H1 (cell line): ENCODE measurements around the gene HOXB9. TPM values are rescaled to one million over a fixed set of nuclear protein-coding genes. Genes with fewer than 3 reads are reported as not detected.
A peak's percentile ranks its signal among the peaks of the same experiment; 100 is the strongest.

Experiments
- CTCF ChIA-PET: fragments of 300-600 bp; sonication (Branson Sonifier 250); formaldehyde crosslinking; loops from one replicate; lab custom pipeline; 2021; ENCODE audit not compliant: partially characterized antibody; lab: Charles Lee
- POLR2A ChIA-PET: fragments of 300-600 bp; sonication (Branson Sonifier 250); formaldehyde crosslinking; loops from one replicate; lab custom pipeline; 2021; ENCODE audit warnings: inconsistent platforms; ENCODE audit not compliant: partially characterized antibody; lab: Charles Lee
- DNase-seq, 2 experiments: peaks; one replicate each; pipeline versions ENCODE4 v3.0.0 to v3.0.0-alpha.2; 2010 to 2022; ENCODE audit warnings: low spot score in 2 of 2, low read depth in 1 of 2, mixed read lengths in 1 of 2
- FAIRE-seq: peaks from 2 replicates; lab custom pipeline; 2011; peaks lifted over from hg19 to GRCh38; lab: Jason Lieb, UNC
- H2AFZ ChIP-seq: 2 replicates; pipeline ENCODE4 v1.8.1; 2012; ENCODE audit warnings: low read length, inconsistent platforms
- H2AK5ac ChIP-seq: 2 replicates; pipeline ENCODE4 v1.6.1; 2013; ENCODE audit warnings: low read depth, low read length
- H2BK120ac ChIP-seq: replicated peaks from 2 replicates; pipeline ENCODE3; 2013; ENCODE audit warnings: low read depth, low read length, inconsistent platforms
- H2BK12ac ChIP-seq: 2 replicates; pipeline ENCODE4 v1.6.1; 2013; ENCODE audit warnings: low read depth, low read length
- H2BK15ac ChIP-seq: 2 replicates; pipeline ENCODE4 v1.6.1; 2013; ENCODE audit warnings: low read length
- H2BK20ac ChIP-seq: 2 replicates; pipeline ENCODE4 v1.6.1; 2013; ENCODE audit warnings: low read length
- H2BK5ac ChIP-seq: 2 replicates; pipeline ENCODE4 v1.6.1; 2013; ENCODE audit warnings: low read depth, low read length
- H3K14ac ChIP-seq: 2 replicates; pipeline ENCODE4 v1.6.1; 2013; ENCODE audit warnings: inconsistent platforms; ENCODE audit not compliant: insufficient read length
- H3K18ac ChIP-seq: 2 replicates; pipeline ENCODE4 v1.6.1; 2013; ENCODE audit warnings: low read length; ENCODE audit errors: extremely low read depth
- H3K23ac ChIP-seq: 2 replicates; pipeline ENCODE4 v1.6.1; 2013; ENCODE audit warnings: inconsistent platforms; ENCODE audit not compliant: insufficient read length
- H3K23me2 ChIP-seq: 2 replicates; pipeline ENCODE4 v1.6.1; 2013; ENCODE audit warnings: low read depth, low read length
- H3K27ac ChIP-seq: 2 replicates; pipeline ENCODE4 v1.6.1; 2011; ENCODE audit warnings: low read depth, low read length, inconsistent platforms
- H3K27me3 ChIP-seq, 4 experiments: replicated peaks in 1 of 4; 1 replicate in 1 of 4; 2 replicates in 3 of 4; pipeline versions ENCODE4 v1.6.1 to v1.8.1; 2011 to 2013; ENCODE audit warnings: low read length in 3 of 4, mild to moderate bottlenecking in 3 of 4, inconsistent platforms in 2 of 4, mixed read lengths in 2 of 4, moderate library complexity in 1 of 4; ENCODE audit not compliant: control insufficient read depth in 3 of 4, insufficient read depth in 3 of 4; ENCODE audit errors: extremely low read depth in 1 of 4
- H3K36me3 ChIP-seq, 4 experiments: 2 replicates each; pipeline versions ENCODE4 v1.6.1 to v1.8.1; 2011 to 2013; ENCODE audit warnings: mild to moderate bottlenecking in 4 of 4, low read length in 3 of 4, moderate library complexity in 2 of 4, control low read depth in 1 of 4, inconsistent platforms in 1 of 4; ENCODE audit not compliant: insufficient read depth in 4 of 4, control insufficient read depth in 2 of 4
- H3K4ac ChIP-seq: replicated peaks from 2 replicates; pipeline ENCODE3; 2013; ENCODE audit warnings: low read length, low read depth, mixed read lengths, inconsistent platforms; ENCODE audit not compliant: insufficient read length
- H3K4me1 ChIP-seq, 4 experiments: replicated peaks in 1 of 4; 1 replicate in 1 of 4; 2 replicates in 3 of 4; pipeline versions ENCODE4 v1.6.1 to v1.8.1; 2011 to 2013; ENCODE audit warnings: low read length in 3 of 4, inconsistent platforms in 2 of 4, mixed read lengths in 1 of 4; ENCODE audit not compliant: insufficient read depth in 4 of 4, control insufficient read depth in 3 of 4
- H3K4me2 ChIP-seq, 2 experiments: 2 replicates each; pipeline versions ENCODE4 v1.6.1 to v1.8.1; 2011 to 2013; ENCODE audit warnings: low read depth in 2 of 2, low read length in 2 of 2, control low read depth in 1 of 2, inconsistent platforms in 1 of 2, mild to moderate bottlenecking in 1 of 2; ENCODE audit not compliant: insufficient read depth in 1 of 2
- H3K4me3 ChIP-seq, 4 experiments: fragments of 200-600, 300-600 bp in 1 of 4; sonication (generic), shearing (Covaris generic), sonication (Bioruptor Twin) in 1 of 4; 2 replicates each; pipeline versions ENCODE4 v1.5.1 to v1.8.1; 2011 to 2016; ENCODE audit warnings: low read length in 4 of 4, low read depth in 3 of 4, control low read depth in 2 of 4, inconsistent platforms in 2 of 4, mild to moderate bottlenecking in 2 of 4, mixed read lengths in 1 of 4, moderate library complexity in 1 of 4; ENCODE audit not compliant: insufficient read depth in 2 of 4; ENCODE audit errors: extremely low read depth in 1 of 4
- H3K56ac ChIP-seq: replicated peaks from 2 replicates; pipeline ENCODE3; 2013; ENCODE audit warnings: low read depth, mild to moderate bottlenecking, mixed read lengths, low read length, inconsistent platforms; ENCODE audit not compliant: insufficient read length
- H3K79me1 ChIP-seq: 2 replicates; pipeline ENCODE4 v1.6.1; 2013; ENCODE audit warnings: low read depth, low read length, control low read depth
- H3K79me2 ChIP-seq, 2 experiments: 2 replicates each; pipeline versions ENCODE4 v1.6.1 to v1.8.1; 2012 to 2013; ENCODE audit warnings: low read length in 2 of 2, mild to moderate bottlenecking in 2 of 2, inconsistent platforms in 1 of 2; ENCODE audit not compliant: insufficient read depth in 2 of 2, control insufficient read depth in 1 of 2
- H3K9ac ChIP-seq, 4 experiments: replicated peaks in 1 of 4; 1 replicate in 1 of 4; 2 replicates in 3 of 4; pipeline versions ENCODE4 v1.6.1 to v1.8.1; 2011 to 2013; ENCODE audit warnings: low read depth in 3 of 4, low read length in 3 of 4, control low read depth in 2 of 4, mild to moderate bottlenecking in 2 of 4, moderate library complexity in 2 of 4, inconsistent platforms in 1 of 4; ENCODE audit errors: extremely low read depth in 1 of 4
- H3K9me3 ChIP-seq, 2 experiments: 2 replicates each; pipeline versions ENCODE4 v1.6.1 to v1.8.1; 2012 to 2013; ENCODE audit warnings: mild to moderate bottlenecking in 2 of 2, moderate library complexity in 2 of 2, control low read depth in 1 of 2, inconsistent platforms in 1 of 2, low read depth in 1 of 2, low read length in 1 of 2, mixed read lengths in 1 of 2; ENCODE audit not compliant: insufficient read depth in 2 of 2
- H4K20me1 ChIP-seq, 2 experiments: replicated peaks in 1 of 2; 2 replicates each; pipeline versions ENCODE3 to v1.8.1; 2011 to 2013; ENCODE audit warnings: inconsistent platforms in 2 of 2, low read length in 2 of 2, mild to moderate bottlenecking in 1 of 2; ENCODE audit not compliant: insufficient read depth in 2 of 2, control insufficient read depth in 1 of 2
- H4K5ac ChIP-seq: 2 replicates; pipeline ENCODE4 v1.6.1; 2013; ENCODE audit warnings: low read length, low read depth, mixed read lengths, inconsistent platforms; ENCODE audit not compliant: insufficient read length
- H4K8ac ChIP-seq: 2 replicates; pipeline ENCODE4 v1.8.0; 2013; ENCODE audit warnings: mild to moderate bottlenecking, moderate library complexity, low read length, inconsistent platforms; ENCODE audit not compliant: insufficient read depth; ENCODE audit errors: extremely low read depth
- H4K91ac ChIP-seq: replicated peaks from 2 replicates; pipeline ENCODE3; 2013; ENCODE audit warnings: low read length, mixed read lengths, inconsistent platforms; ENCODE audit not compliant: insufficient read length
- ASH2L ChIP-seq: fragments of 200-600, 300-600 bp; sonication (generic); IDR thresholded peaks from one replicate; pipeline ENCODE4 v1.7.1; 2017; ENCODE audit warnings: low read length
- BRCA1 ChIP-seq: IDR thresholded peaks from 2 replicates; pipeline ENCODE4 v1.6.1; 2012; ENCODE audit warnings: low read depth, low read length, improper control_type of control experiment
- CBX5 ChIP-seq: fragments of 300-800, 300-1000 bp; sonication (generic); IDR thresholded peaks from 2 replicates; pipeline ENCODE4 v1.7.1; 2016; ENCODE audit warnings: antibody characterized with exemption, low read length, low read depth
- CBX8 ChIP-seq: fragments of 300-800, 300-1000 bp; sonication (generic); IDR thresholded peaks from 2 replicates; pipeline ENCODE4 v1.7.1; 2016; ENCODE audit warnings: low read depth, low read length, borderline replicate concordance
- CEBPB ChIP-seq: IDR thresholded peaks from 2 replicates; pipeline ENCODE4 v1.6.1; 2012; ENCODE audit warnings: low read depth, low read length
- RNF2 ChIP-seq: fragments of 200-900, 300-1000 bp; sonication (generic); IDR thresholded peaks from 2 replicates; pipeline ENCODE4 v1.7.1; 2016; ENCODE audit warnings: borderline replicate concordance, low read depth, mild to moderate bottlenecking, antibody characterized with exemption, low read length; ENCODE audit not compliant: poor library complexity, severe bottlenecking; ENCODE audit errors: missing control alignments
- SAP30 ChIP-seq: fragments of 300-600 bp; sonication (generic); IDR thresholded peaks from 2 replicates; pipeline ENCODE4 v1.7.1; 2012; ENCODE audit warnings: low read length, moderate library complexity, mild to moderate bottlenecking, inconsistent platforms; ENCODE audit not compliant: insufficient read depth, insufficient replicate concordance
- WGBS, 2 experiments: shearing (Covaris generic) in 1 of 2; methylation state at CpG; one replicate each; pipeline versions ENCODE4 v1.1.6 to v1.1.7; 2013 to 2015; ENCODE audit warnings: low lambda C conversion rate in 2 of 2, mixed read lengths in 2 of 2, inconsistent platforms in 1 of 2, low coverage in 1 of 2, missing lambda C conversion rate in 1 of 2; ENCODE audit not compliant: insufficient replicate concordance in 2 of 2, insufficient coverage in 1 of 2, insufficient read length in 1 of 2; ENCODE audit errors: extremely low coverage in 1 of 2, missing lambda C conversion rate in 1 of 2; 5-methylcytosine and 5-hydroxymethylcytosine counted together
- polyA plus RNA-seq, 7 experiments: library from polyadenylated mRNA; depleted of rRNA in 3 of 7; stranded (reverse) in 5 of 7; unstranded in 2 of 7; fragments of >200 nt in 5 of 7; fragments of 200-250 nt in 2 of 7; gene quantifications; 1 replicate in 5 of 7; 2 replicates in 1 of 7; 4 replicates in 1 of 7; pipeline versions ENCODE4 v1.2.1 to v1.2.3, GENCODE V29; 2011 to 2013; ENCODE audit warnings: missing spikeins in 2 of 7, mixed read lengths in 2 of 7
- total RNA-seq: library from RNA; stranded (reverse); fragmentation: NEBNext Ultra II Directional; extraction: Animal tissue kit (Norgen Biotek cat#: 25700); gene quantifications from 2 replicates; pipeline ENCODE4 v1.2.1, GENCODE V29; 2021
- TF ChIP-seq, protein P1 (sequence below): IDR thresholded peaks from 2 replicates; pipeline ENCODE4 v1.6.1; 2011; ENCODE audit warnings: low read depth, mild to moderate bottlenecking, low read length; ENCODE audit not compliant: insufficient read depth

HOXB9 gene
- total and polyA plus RNA-seq, 2 of the 8 experiments (the other 6 are each of a cell fraction or from before 2014, with no cell fraction given), result not detected

DNA sequence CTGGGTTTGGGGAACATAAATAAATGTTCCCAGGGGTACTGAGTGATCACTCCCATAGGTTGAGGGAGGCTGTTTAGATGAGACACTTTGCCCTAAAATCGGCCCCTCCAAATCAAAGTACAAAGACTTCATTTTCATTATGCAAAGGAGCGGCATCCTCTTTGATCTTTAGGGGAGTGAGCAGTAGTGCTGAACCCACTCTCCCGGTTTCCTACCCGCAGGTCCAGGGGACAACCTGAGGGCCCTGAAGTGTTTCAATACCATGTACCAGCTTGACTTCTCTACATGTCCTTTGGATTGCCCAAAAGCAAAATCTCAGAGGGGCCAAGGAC lies 25.0 kb downstream of the HOXB9 start:
- Histone ChIP-seq H3K36me3 (peaks cover 0 to 3% (median 0%) of the 10 kb centered on the region in 4 experiments; a peak in 1 of 8 replicates), H3K4ac (no peak overlapping the region), H3K23me2 (no peaks in the 10 kb centered on the region), H3K18ac (no peak overlapping the region), H3K4me2 (no peak overlapping the region), H4K8ac (no peak overlapping the region), H3K56ac (no peak overlapping the region), H4K20me1 (peaks cover 32 to 57% of the 10 kb centered on the region in 2 experiments), H4K5ac (no peak overlapping the region), H3K4me3 (no peak overlapping the region), H2BK5ac (no peak overlapping the region), H3K27me3 (peaks cover 99 to 100% (median 100%) of the 10 kb centered on the region in 4 experiments), H3K27ac (no peak overlapping the region), H3K23ac (no peak overlapping the region), H4K91ac (no peak overlapping the region), H3K9ac (no peak overlapping the region), H2BK120ac (no peak overlapping the region), H3K4me1 (peaks cover 0 to 6% (median 2%) of the 10 kb centered on the region in 4 experiments; a peak in 3 of 7 replicates), H3K79me1 (no peaks in the 10 kb centered on the region), H2BK20ac (no peak overlapping the region), H2BK12ac (no peak overlapping the region), H3K14ac (no peak overlapping the region), H3K9me3 (no peaks in the 10 kb centered on the region), H2AK5ac (no peak overlapping the region), H2BK15ac (no peak overlapping the region), H2AFZ (no peak overlapping the region), H3K79me2 (no peaks in the 10 kb centered on the region)
- WGBS, 2 experiments, result 33% methylated on average over 4 of the region's 4 CpGs; no CpG with 5 or more reads in 1 of the 2 experiments
- no peak for FAIRE-seq
- TF ChIP-seq CBX8, result 0 out of 2 replicates have a peak, but pooled peaks have one; percentile 3
- TF ChIP-seq SAP30, result no peak
- no peak for TF ChIP-seq RNF2
- no peak for TF ChIP-seq CBX5
- TF ChIP-seq, protein P1, sequence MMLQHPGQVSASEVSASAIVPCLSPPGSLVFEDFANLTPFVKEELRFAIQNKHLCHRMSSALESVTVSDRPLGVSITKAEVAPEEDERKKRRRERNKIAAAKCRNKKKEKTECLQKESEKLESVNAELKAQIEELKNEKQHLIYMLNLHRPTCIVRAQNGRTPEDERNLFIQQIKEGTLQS, result no peak
- TF ChIP-seq ASH2L, result no peak
- TF ChIP-seq CEBPB, result no peak
- TF ChIP-seq BRCA1, result no peak
- ChIA-PET POLR2A (no interaction called here), CTCF (interaction anchor here (0.8 to 2.1 kb wide), 14 partner anchors 9 to 386 kb away, joined by 3 to 12 read pairs (median 4); no protein-coding TSS in a partner anchor)
- DNase-seq, result no peak
